Neural cell (in vitro differentiated cells): ENCODE results near the gene OR10D3. TPM values are rescaled to one million over a fixed set of nuclear protein-coding genes. Genes with fewer than 3 reads are reported as not detected.

Source experiments
- polyA plus RNA-seq: library from polyadenylated mRNA; depleted of rRNA; stranded (reverse); fragments of >200 nt; gene quantifications from 2 replicates; pipeline ENCODE4 v1.2.3, GENCODE V29; 2014

The OR10D3 gene
- polyA plus RNA-seq, 1 donor from 2014 or later = not detected

Other genes starting within 250 kb of the OR10D3 start
- gene OR4D5, start 243.7 kb upstream of the OR10D3 start, polyA plus RNA-seq = not detected in 2 replicates
- not detected in 2 replicates for gene OR6T1, start 239.5 kb upstream of the OR10D3 start, polyA plus RNA-seq
- not detected in 2 replicates for gene OR10S1, start 205.6 kb upstream of the OR10D3 start, polyA plus RNA-seq
- gene OR10G6, start 188.2 kb upstream of the OR10D3 start, polyA plus RNA-seq = not detected in 2 replicates
- not detected in 2 replicates for gene OR10G4, start 170.3 kb upstream of the OR10D3 start, polyA plus RNA-seq
- gene OR10G9, start 160.3 kb upstream of the OR10D3 start, polyA plus RNA-seq = not detected in 2 replicates
- not detected in 2 replicates for gene OR10G8, start 156.5 kb upstream of the OR10D3 start, polyA plus RNA-seq
- not detected in 2 replicates for gene OR10G7, start 142.0 kb upstream of the OR10D3 start, polyA plus RNA-seq
- gene VWA5A, start 67.9 kb upstream of the OR10D3 start, polyA plus RNA-seq = 82.2 and 87.3 TPM in 2 replicates
- gene OR8G1, start 57.8 kb downstream of the OR10D3 start, polyA plus RNA-seq = not detected in 2 replicates
- gene OR8G5, start 73.0 kb downstream of the OR10D3 start, polyA plus RNA-seq = not detected in 2 replicates
- not detected in 2 replicates for gene OR8D1, start 130.6 kb downstream of the OR10D3 start, polyA plus RNA-seq
- not detected in 2 replicates for gene OR8D2, start 136.9 kb downstream of the OR10D3 start, polyA plus RNA-seq
- gene OR8B2, start 201.2 kb downstream of the OR10D3 start, polyA plus RNA-seq = not detected in 2 replicates
- not detected in 2 replicates for gene OR8B3, start 215.7 kb downstream of the OR10D3 start, polyA plus RNA-seq
- gene OR8B4, start 241.5 kb downstream of the OR10D3 start, polyA plus RNA-seq = not detected in 2 replicates